ENCODE data around the gene L3MBTL4. TPM values are rescaled to one million over a fixed set of nuclear protein-coding genes. Genes with fewer than 3 reads are reported as not detected.

The L3MBTL4 gene
- total and polyA plus RNA-seq, 10 of the 15 experiments (the other 5 are each of a cell fraction or from before 2014, with no cell fraction given), result 1.3 to 8.7 (median 3.8) TPM

DNA sequence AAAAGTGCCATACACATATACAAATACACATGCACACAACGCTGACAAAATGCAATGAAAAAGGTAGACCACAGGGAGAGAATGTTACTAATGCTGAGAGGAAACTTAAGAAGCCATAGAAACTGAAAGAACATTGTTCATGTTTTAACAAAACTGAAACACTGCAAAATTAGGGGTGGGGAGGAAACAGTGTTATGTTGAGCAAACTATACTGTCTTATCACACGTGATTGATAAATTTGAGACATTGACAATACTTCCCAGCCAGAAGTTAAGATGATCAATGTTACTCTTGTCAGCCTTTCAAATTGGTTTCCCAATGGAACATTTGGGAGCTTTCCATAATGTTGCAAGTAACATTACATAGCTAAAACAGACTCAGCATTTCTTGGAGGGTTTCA is 165.5 kb downstream of the L3MBTL4 start (continued):
- TF ChIP-seq CREM (IDR thresholded peaks at IDR 0.05; ENCODE audit: low read depth) (peak; percentile 30; the same call in 1 of the 2 replicates), BCL11A (IDR thresholded peaks at IDR 0.05; ENCODE audit: low read depth, low read length) (no peak), JUNB (IDR thresholded peaks at IDR 0.05) (peak; percentile 44), NFYA (IDR thresholded peaks at IDR 0.05; ENCODE audit: borderline replicate concordance, low read depth, low read length) (no peak), POU2F2 (IDR thresholded peaks at IDR 0.05; ENCODE audit: borderline replicate concordance, low read depth, low read length) (no peak), SUPT20H (IDR thresholded peaks at IDR 0.05; ENCODE audit: borderline replicate concordance, control insufficient read depth, low read depth, low read length) (no peak), MYB (IDR thresholded peaks at IDR 0.05; ENCODE audit: borderline replicate concordance, low read depth, low read length) (no peak), RAD21 (IDR thresholded peaks at IDR 0.05; ENCODE audit: insufficient read depth, low read depth, low read length) (peak; percentile 14; the same call in 1 of the 2 replicates), FOXM1 (IDR thresholded peaks at IDR 0.05; ENCODE audit: low read depth, low read length) (peak; percentile 38; the same call in 1 of the 2 replicates), MTA3 (IDR thresholded peaks at IDR 0.05; ENCODE audit: borderline replicate concordance, low read length) (no peak), PAX5 (IDR thresholded peaks at IDR 0.05; ENCODE audit: borderline replicate concordance, low read depth, low read length) (no peak)
- TF ChIP-seq, protein P1, sequence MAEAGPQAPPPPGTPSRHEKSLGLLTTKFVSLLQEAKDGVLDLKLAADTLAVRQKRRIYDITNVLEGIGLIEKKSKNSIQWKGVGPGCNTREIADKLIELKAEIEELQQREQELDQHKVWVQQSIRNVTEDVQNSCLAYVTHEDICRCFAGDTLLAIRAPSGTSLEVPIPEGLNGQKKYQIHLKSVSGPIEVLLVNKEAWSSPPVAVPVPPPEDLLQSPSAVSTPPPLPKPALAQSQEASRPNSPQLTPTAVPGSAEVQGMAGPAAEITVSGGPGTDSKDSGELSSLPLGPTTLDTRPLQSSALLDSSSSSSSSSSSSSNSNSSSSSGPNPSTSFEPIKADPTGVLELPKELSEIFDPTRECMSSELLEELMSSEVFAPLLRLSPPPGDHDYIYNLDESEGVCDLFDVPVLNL (IDR thresholded peaks at IDR 0.05; ENCODE audit: low read depth, low read length), result no peak
- TF ChIP-seq, protein P2, sequence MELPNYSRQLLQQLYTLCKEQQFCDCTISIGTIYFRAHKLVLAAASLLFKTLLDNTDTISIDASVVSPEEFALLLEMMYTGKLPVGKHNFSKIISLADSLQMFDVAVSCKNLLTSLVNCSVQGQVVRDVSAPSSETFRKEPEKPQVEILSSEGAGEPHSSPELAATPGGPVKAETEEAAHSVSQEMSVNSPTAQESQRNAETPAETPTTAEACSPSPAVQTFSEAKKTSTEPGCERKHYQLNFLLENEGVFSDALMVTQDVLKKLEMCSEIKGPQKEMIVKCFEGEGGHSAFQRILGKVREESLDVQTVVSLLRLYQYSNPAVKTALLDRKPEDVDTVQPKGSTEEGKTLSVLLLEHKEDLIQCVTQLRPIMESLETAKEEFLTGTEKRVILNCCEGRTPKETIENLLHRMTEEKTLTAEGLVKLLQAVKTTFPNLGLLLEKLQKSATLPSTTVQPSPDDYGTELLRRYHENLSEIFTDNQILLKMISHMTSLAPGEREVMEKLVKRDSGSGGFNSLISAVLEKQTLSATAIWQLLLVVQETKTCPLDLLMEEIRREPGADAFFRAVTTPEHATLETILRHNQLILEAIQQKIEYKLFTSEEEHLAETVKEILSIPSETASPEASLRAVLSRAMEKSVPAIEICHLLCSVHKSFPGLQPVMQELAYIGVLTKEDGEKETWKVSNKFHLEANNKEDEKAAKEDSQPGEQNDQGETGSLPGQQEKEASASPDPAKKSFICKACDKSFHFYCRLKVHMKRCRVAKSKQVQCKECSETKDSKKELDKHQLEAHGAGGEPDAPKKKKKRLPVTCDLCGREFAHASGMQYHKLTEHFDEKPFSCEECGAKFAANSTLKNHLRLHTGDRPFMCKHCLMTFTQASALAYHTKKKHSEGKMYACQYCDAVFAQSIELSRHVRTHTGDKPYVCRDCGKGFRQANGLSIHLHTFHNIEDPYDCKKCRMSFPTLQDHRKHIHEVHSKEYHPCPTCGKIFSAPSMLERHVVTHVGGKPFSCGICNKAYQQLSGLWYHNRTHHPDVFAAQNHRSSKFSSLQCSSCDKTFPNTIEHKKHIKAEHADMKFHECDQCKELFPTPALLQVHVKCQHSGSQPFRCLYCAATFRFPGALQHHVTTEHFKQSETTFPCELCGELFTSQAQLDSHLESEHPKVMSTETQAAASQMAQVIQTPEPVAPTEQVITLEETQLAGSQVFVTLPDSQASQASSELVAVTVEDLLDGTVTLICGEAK (IDR thresholded peaks at IDR 0.05; ENCODE audit: borderline replicate concordance), result no peak
- TF ChIP-seq, protein P3, sequence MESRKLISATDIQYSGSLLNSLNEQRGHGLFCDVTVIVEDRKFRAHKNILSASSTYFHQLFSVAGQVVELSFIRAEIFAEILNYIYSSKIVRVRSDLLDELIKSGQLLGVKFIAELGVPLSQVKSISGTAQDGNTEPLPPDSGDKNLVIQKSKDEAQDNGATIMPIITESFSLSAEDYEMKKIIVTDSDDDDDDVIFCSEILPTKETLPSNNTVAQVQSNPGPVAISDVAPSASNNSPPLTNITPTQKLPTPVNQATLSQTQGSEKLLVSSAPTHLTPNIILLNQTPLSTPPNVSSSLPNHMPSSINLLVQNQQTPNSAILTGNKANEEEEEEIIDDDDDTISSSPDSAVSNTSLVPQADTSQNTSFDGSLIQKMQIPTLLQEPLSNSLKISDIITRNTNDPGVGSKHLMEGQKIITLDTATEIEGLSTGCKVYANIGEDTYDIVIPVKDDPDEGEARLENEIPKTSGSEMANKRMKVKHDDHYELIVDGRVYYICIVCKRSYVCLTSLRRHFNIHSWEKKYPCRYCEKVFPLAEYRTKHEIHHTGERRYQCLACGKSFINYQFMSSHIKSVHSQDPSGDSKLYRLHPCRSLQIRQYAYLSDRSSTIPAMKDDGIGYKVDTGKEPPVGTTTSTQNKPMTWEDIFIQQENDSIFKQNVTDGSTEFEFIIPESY (IDR thresholded peaks at IDR 0.05), result no peak
